HG02970 (cell line): ENCODE results near the gene STRA6.

Experiments used
- ATAC-seq: cut with Tn5 transposase; IDR thresholded peaks from one replicate; pipeline ENCODE4 v1.9.1; 2021; ENCODE audit warnings: mild to moderate bottlenecking, moderate library complexity, moderate number of reproducible peaks; ENCODE audit not compliant: unreplicated experiment, low FRiP score

The STRA6 gene

GRCh38 chr15:74228723-74229081, 26.1 kb upstream of the STRA6 start:
- ATAC-seq = no peak

GRCh38 chr15:74227968-74228722, 25.6 kb upstream of the STRA6 start:
- ATAC-seq = no peak

- no peak for ATAC-seq
These were observed 24.4 kb upstream of the STRA6 start for GRCh38 chr15:74226761-74227540.

- no peak for ATAC-seq
These were observed 23.3 kb upstream of the STRA6 start for GRCh38 chr15:74225928-74226327.

GRCh38 chr15:74222240-74223119, 19.9 kb upstream of the STRA6 start:
- ATAC-seq = no peak

- ATAC-seq = no peak
These were observed 19.0 kb upstream of the STRA6 start for GRCh38 chr15:74221399-74222239.

- ATAC-seq = no peak
These were observed 18.1 kb upstream of the STRA6 start for GRCh38 chr15:74220475-74221248.

- no peak for ATAC-seq
These were observed 15.6 kb upstream of the STRA6 start for GRCh38 chr15:74217907-74218885.

- no peak for ATAC-seq
These were observed 14.4 kb upstream of the STRA6 start for GRCh38 chr15:74216949-74217348.

GRCh38 chr15:74215958-74216357, 13.4 kb upstream of the STRA6 start:
- ATAC-seq = no peak

- ATAC-seq = no peak
These were observed 11.9 kb upstream of the STRA6 start for GRCh38 chr15:74214324-74215021.

GRCh38 chr15:74213858-74214284, 11.3 kb upstream of the STRA6 start:
- ATAC-seq = no peak

- ATAC-seq = no peak
These were observed 9.9 kb upstream of the STRA6 start for GRCh38 chr15:74212494-74212893.

- ATAC-seq = no peak
These were observed 9.1 kb upstream of the STRA6 start for GRCh38 chr15:74211656-74212055.

GRCh38 chr15:74210729-74211128, 8.1 kb upstream of the STRA6 start:
- no peak for ATAC-seq

GRCh38 chr15:74209997-74210671, 7.5 kb upstream of the STRA6 start:
- no peak for ATAC-seq

- ATAC-seq = no peak
These were observed 7.0 kb upstream of the STRA6 start for GRCh38 chr15:74209560-74209958.
